SW480 (cell line): ENCODE results near the gene YEATS2.
"Not testable (repeated sequence)": the region's sequence is repeated elsewhere in the genome, so short reads cannot be mapped to it uniquely, and the experiment has no call there.

ENCODE experiments used
- DNase-seq: peaks from one replicate; pipeline ENCODE4 v3.0.0-alpha.2; 2016; ENCODE audit warnings: low spot score

The YEATS2 gene

DNA sequence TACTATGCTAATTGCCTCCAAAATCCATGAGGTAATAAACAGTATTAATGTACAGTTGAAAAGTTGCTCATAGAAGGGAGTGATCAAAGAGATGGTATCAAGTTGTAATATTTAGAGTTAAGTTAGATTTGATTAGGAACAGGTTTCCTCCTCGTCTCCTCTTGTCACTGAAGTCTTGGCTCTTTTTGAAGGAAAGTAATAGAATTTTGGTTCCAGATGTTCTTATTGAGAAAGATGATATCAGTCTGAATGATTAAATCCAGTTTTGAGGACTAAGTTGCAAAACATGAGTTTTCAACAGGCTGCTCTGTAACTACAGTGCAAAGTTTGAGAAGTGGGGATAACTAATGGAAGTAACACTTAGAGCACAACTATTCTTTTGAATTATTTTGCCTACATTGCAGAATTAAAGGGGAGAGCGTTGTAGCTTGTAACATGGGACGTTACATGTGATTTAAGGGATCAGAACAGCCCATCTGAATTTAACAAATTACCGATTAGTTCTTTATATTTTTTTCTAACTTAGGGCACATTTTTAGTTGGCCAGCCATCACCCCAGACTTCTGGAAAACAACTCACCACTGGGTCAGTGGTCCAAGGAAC is 79.5 kb downstream of the YEATS2 start:
- no peak for DNase-seq

DNA sequence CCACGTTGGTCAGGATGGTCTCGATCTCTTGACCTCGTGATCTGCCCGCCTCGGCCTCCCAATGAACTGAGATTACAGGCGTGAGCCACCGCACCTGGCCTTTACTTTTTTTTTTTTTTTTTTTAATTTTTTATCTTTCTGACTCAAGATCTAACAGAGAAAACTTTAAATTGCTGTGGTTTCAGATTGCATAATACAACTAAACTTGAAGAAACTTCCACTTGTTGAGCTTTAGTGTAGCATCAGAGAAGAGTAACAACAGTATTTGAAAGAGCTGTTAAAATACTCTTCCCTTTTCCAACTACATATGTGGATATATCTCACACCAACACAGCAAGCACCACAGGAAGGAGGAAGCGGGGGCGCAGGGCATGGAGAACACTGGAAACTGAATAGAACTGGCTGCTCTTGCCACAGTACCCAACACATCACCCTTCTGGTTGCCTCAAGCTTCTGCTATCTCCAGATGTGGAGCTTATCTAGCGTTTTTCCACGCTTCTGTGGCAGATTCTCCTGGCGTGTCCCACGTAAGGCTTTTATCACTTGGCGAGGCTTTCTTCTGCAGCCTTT is 82.4 kb downstream of the YEATS2 start:
- no peak for DNase-seq

DNA sequence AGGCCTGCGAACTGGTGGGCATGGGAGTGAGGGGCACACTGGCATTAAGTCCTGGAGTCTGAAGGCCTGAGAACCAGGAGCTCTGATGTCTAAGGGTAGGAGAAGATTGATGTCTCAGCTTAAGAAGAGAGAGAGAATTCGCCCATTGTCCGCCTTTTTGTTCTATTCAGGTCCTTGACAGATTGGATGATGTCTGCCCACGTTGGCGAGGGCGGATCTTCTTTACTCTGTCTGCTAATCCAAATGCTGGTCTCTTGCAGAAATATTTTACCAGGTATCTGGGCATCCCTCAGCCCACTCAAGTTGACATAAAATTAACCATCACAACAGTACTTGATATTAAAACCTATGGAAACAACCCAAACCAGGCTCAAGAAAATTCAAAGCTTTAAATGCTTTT is 83.6 kb downstream of the YEATS2 start:
- DNase-seq = no peak

DNA sequence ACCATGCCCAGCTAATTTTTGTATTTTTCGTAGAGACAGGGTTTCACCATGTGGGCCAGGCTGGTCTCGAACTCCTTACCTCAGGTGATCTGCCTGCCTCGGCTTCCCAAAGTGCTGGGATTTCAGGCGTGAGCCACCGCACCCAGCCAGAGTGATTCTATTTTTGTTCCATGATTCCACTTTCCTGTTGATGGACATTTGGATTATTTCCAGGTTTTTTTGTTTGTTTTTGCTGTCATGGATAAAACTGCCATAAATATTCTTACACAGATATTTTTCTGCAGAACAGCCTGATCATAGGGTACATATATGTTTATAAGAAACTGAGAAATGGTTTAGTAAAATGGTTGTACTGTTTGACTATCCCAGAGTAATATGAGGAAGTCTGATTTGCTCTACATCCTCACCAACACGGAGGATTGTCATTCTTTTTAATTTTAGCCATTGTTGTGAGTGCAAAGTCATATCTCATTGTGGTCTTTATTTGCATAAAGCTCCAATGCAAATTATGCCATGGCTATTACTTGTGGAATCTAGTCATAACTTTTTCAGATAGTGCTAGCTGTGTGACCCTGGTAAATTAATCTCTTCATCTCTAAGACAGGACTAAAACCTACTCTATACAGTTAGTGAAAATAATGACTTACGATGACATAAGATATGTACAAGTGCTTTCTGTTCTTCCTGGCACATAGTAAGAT is 85.1 kb downstream of the YEATS2 start:
- no peak for DNase-seq

DNA sequence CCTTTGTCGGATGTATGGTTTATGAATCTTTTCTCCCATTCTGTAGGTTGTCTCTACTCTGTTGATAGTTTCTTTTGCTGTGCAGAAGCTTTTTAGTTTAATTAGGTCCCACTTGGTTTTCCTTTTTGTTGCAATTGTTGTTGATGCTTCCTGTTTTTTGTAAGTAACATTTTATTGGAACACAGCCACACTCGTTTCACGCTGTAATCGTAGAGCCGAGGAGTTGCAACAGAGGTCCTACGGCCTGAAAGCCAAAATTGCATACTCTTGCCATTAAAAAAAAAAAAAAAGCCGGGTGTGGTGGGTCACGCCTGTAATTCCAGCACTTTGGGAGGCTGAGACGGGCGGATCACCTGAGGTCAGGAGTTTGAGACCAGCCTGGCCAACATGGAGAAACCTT is 86.9 kb downstream of the YEATS2 start:
- DNase-seq = not testable (repeated sequence)

DNA sequence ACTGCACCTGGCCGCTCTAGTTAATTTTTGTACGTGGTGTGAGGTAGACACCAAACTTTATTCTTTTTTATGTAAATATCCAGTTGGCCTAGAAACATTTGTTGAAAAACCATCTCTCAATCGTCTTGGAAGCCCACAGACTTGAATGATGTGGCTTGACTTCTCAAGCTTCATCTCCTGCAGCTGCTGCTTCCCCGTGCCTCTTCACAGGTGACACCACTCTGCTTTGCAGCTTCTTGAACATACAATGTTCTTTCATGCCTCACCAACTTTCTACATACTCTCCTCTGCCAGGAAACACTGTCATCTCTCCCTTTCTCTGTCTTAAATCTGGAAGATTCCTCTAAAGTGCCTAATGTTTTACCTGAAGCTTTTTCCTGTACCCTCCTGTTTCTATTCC is 92.2 kb downstream of the YEATS2 start:
- DNase-seq = no peak

DNA sequence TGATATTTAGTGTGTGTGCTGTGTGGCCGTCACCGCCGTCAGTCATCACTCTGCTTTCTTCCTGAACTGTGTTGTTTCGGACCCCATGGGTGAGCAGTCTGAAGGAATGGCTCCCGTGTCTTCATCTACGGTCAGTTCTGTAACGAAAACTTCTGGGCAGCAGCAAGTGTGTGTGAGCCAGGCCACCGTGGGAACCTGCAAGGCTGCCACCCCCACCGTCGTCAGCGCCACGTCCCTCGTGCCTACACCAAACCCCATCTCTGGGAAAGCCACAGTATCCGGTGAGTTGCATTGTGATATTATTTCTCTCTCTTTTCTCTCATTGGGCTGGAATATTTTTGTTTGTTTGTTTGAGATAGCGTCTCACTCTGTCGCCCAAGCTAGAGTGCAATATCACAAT is 93.1 kb downstream of the YEATS2 start:
- no peak for DNase-seq

DNA sequence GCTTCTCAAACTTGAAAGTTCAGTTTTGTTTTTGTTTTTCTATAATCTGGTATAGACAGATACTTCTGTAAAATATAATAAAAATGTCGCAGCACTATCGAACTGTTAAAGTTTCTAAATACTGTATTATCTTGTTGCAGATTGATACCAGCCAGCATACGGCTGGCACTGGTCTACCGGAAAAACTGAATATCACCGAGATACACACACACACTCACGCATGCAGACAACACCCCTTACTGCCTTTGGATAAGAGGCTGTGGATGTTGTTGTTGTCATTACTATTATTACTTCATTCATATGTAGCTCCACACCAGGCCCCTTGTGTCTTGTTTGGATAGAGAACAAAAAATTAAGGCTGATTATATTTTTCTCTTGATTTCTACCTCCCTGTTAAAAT is 95.4 kb downstream of the YEATS2 start:
- no peak for DNase-seq

DNA sequence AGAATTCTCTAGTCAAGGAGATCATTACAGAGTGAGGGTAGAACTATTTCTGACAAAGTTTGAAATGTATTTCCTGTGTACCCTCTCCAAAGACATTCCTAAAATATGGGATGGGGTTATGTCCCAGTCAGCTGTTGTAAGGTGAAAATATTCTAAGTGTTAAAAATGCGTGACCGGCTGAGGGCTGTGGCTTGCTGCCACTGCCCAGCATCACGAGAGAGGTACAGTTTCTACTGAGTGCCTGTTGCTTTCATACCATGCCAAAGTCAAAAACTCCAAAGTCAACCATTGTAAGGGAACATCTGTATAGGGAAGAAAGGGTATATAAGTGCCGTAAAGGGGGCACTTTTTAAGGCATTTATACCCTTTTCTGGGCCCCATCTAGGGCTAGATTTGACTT is 96.9 kb downstream of the YEATS2 start:
- no peak for DNase-seq

DNA sequence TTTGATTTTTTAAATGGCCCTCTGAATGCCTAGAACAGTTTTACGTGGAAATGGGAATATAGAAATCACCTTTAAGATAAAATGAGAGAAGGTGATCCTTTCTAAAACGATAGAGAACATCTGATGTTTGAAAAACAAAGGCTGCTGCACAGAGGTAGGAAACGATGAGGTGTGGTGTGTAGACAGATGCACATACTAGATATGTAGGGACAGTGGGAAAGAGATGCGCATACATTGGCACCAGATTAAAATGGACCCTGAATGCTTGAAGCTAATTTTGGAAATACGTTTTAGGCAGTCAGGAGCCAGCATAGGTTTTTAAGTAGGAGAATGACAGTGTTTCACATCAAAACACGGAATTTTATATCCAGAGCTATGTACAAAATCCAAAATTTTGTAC is 98.8 kb downstream of the YEATS2 start:
- no peak for DNase-seq

DNA sequence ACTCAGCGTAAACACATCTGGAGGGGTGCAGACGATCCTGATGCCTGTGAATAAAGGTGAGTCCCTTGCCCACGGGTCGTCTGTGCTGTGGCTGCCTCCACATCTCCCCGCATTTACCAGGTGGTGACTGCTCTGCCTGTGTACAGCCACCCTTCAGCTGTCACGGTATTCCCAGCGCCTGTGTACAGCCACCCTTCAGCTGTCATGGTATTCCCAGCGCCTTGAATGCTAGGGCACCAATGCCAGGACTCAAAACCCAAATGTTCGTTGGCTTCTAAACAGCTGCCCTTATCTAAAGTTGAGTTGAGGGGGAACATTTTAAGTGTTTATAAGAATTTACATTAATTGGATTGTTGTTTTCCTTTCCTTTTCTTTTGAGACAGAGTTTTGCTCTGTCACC is 100.4 kb downstream of the YEATS2 start:
- no peak for DNase-seq

DNA sequence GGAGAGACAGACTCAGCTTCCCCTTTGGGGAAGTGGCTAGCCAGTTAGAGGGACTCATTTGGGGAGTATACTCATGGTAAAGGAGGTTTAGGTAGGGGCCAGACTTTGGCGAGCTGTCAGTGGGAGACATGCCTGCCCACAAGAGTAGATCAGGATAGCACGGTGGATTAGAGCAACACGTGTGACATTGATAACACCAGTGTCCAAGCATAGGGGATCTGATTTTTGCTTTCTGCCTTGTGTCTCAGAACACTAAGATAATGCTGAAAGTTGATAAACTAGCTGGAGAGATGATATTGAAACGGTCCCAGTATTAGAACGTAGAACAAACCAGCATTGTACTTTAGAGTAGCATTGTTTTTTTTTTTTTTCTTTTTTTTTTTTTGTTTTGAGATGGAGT is 101.9 kb downstream of the YEATS2 start:
- no peak for DNase-seq

DNA sequence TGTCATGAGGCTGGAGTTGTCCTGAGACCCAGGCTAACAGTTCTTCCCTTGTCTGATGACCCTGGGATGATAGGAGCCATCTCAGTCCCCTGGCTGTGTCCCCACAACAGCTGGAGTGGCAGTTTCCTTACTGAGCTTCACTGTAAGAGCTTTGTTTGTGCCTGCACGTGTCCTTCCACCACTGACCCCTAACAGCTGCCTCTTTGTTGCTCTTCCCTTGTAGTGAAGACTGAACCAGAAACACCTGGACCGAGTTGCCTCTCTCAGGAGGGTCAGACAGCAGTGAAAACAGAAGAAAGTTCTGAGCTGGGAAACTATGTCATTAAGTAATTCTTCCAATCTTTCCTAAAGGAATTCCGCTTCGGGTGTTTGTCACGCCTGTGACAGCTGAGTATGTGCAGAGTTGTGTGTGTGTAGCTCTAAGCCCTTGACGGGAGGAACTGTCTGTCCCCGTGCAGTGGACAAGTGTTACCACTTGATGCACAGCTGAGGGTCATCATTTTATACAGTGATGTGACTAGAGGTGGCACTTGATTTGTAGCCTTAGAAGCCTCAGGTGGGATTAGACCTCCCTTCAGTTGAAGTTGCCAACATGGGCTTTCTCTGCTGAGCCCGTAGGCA is 102.8 kb downstream of the YEATS2 start:
- no peak for DNase-seq

DNA sequence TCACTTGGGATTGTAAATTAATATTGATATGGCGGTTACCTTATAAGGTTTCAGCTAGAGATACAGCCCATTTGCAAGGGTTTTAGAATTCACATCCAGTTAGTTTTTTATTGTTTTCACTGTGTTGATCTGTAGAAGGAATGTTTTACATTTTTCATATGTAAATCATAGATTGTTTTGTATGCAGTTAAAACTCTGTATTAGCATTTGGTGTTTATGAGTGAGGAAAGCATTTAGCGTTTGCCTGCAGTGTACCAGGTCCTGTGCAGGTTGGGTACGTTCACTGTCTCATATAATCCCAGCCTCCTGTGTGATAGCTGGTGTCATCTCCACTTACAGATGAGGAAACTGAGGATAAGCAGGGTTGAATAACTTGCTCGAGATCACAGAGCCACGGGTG is 104.0 kb downstream of the YEATS2 start:
- DNase-seq = no peak

DNA sequence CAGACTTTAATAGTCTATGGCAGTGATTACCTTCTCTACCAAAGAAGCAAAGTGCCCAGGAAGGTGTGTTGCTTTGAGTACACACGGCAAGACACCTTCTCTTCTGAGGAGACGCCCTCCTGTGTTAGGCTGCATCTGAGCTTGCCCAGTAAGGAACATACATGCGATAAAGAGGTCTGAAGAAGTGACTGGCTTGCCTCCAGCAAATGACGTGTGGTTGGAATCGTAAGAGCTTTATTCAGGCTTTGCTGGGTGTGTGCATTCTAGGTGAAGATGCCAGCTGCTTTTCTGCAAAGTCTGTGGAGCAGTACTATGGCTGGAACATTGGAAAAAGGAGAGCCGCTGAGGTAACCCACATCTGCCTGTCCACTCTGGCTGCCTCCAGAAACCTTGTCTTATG is 105.4 kb downstream of the YEATS2 start:
- no peak for DNase-seq

DNA sequence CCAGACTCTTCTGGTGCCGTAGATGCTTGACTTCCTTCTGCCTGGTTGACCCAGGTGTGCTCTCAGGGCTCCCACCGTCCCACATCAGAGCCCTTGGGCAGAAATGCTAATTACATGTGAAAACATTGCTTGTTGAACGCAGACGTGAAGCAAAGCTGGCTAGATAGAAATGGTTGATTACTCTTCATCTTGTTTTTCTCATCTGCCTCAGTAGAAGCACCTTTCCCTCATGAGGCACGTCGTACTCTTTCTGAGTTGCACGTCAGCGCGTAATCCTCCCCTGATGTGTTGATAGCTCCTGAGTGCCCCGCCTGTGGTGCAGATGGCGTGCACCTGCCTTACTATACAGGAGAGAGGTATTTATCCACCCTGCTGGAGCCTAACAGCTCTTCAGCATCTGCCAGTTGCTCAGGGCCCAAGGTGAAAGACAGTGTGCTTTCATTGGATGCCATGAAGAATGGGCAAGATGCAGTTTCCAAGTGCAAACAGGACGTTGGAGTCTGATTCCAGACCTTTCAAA is 109.7 kb downstream of the YEATS2 start:
- DNase-seq = no peak

DNA sequence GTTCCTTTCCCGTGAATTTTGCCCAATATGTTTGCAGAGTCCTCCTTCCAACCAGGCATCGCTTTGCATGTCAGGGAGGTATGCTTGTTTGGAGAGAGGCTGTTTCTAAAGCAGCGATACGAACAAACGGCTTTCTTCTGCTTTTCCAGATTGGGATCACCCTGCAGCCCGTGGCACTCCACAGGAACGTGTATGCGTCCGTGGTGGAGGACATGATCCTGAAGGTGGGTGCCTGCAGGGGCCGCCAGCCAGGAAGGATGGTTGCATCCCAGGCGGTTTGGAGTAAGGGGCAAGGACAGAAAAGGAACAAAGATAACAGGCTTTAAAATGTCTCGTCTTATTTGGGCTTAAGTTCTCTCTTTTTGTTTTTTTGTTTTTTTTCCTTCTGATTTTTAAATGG is 110.3 kb downstream of the YEATS2 start:
- DNase-seq = no peak

DNA sequence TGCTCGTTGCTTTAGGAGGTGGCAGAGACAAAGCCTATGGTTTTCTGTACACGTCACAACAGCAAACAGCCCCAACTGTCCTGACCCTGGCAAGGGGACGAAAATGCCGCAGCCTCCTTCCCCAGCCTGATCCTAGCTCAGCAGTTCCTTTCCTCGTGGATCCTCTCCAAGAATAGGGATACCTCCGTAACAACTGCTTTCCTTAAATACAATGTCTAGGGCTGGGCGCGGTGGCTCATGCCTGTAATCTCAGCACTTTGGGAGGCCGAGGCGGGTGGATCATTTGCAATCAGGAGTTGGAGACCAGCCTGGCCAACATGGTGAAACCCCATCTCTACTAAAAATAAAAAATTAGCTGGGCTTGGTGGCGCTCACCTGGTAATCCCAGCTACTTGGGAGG is 110.8 kb downstream of the YEATS2 start:
- no peak for DNase-seq

DNA sequence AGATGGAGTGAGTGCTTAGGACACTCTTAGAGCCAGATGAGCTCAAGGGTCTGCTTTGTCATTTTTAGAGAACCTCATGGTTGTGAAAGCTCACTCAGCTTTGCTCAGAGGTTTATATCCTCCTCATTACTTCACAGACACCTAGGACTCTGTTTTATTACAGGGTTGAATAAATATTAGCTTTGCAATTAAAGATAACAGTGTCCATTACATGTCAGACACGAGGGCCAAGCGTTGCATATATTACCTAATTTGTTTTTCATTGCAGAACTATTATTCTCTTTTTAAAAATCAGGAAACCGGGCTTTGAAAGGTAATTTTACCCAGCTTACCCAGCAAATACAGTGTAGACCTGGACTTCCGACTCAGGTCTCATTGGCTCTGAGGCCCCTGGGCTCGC is 111.7 kb downstream of the YEATS2 start:
- no peak for DNase-seq

DNA sequence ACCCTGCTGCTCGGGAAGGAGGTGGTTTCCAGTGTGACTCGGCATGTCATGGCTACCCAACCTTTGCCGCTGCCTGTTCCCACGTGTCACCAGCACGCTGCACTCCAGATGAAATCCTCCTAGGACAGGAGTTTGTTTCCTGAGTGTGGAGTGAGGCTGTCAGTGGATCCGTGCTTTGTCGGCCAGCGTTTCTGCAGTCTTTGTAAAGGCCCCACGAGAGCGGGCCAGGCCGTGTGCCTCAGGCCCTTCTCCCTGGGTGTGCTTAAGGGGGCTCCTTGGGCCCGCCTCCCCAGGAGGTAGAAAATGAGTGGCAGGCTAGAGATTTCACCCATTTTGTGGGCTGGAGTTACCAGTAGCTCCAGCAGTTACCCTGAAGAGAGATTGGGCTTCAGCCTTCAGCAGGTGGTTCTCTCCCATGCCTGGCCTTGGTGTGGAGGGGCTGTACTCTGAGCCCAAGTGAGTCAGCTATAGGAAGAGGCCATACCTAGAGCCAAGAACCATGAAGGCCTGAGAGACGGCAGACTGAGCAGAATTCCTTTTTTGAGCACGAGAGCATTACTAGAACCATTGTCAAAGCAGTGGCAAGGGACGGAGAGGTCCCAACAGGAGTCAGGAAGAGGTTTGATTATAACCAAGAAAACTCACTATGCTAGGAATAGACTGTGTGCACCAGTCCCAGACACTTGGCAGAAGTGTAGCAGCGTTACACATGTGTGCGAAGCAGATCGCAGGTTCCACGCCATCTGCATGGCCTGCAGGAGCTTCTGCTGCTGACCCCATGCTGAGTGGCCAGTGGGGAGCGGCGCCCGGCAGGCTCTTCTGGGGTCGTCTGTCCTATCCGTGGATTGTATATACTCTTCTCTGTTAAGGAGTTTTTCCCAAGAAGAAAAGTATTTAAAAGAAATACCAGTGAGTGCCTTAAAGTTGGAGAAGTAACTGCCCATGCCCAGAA is 113.3 kb downstream of the YEATS2 start:
- DNase-seq = no peak

DNA sequence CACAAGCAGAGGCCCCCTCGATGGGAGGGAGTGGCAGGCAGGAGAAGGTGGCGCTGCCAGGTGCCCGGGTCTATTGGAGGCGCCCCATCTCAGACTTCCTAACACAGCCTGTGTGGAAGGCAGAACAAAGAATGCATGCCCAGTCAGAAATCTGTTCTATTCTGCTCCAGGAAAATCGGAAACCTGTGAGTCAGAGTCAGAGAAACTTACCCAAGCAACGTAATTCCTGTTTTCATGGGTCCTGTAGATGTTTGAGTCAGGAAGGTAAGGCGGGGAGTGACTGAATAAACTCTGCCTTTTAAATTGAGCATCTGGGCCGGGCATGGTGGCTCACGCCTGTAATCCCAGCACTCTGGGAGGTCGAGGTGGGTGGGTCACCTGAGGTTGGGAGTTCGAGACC is 114.0 kb downstream of the YEATS2 start:
- DNase-seq = no peak
